HPDE6-E6E7 (cell line): ENCODE results near the gene ELP4.
"Not testable (repeated sequence)": the region's sequence is repeated elsewhere in the genome, so short reads cannot be mapped to it uniquely, and the experiment has no call there.

Source experiments
- DNase-seq: peaks from one replicate; pipeline ENCODE4 v3.0.0; 2011; ENCODE audit warnings: missing footprints; ENCODE audit errors: extremely low spot score

Gene ELP4

GRCh38 chr11:31702966-31703365 lies 193.4 kb downstream of the ELP4 start:
- no peak for DNase-seq

DNA sequence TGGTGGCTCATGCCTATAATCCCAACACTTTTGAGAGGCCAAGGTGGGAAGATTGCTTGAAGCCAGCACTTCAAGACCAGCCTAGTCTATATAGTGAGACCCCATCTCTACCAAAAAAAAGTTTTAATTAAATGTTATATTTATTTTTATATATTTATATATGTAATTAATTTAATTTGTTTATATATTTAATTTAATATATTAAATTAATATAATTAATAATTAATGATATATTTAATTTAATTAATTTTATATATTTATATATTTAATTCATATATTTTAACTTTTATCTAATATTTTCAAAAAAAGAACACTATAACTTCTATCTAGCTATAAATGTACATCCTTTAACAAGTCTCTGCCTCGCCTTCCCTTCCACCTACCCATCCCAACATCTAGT lies 196.8 kb downstream of the ELP4 start:
- no peak for DNase-seq

DNA sequence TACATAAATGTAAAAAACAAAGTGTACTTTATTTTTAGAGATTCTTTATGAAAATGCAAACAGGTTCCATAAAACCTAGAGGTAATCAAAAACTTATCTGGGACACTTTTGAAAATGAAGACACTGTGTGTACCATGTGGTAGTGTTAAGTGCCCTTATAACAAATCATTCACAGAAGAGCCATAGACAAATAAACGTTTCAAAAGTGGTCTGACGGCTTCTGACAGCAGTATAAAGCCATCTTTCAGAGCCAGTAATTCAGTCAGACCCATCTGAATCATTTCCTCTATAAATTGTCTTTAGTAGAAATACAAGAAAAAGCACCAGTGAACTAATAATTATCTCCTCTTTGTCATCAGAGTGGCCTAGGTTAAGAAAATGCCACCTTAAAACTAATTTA lies 201.6 kb downstream of the ELP4 start:
- no peak for DNase-seq

GRCh38 chr11:31712851-31713250 lies 203.3 kb downstream of the ELP4 start:
- no peak for DNase-seq

DNA sequence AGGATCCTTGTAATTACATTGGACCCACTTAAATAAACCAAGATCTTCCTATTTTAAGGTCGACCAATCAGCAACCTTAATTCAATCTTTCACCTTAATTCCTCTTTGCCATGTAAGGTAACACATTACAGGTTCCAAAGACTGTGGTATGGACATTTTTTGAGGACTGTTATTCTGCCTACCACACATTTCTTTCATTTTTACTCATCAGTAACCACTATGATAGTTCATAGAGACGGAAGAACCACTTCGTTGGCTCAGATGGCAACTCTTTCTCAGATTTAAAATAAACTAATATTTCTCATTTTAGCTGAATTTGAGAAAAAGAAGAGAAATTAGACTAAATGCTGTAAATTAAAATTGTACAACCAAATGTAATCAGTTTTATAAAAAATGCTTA lies 205.3 kb downstream of the ELP4 start:
- DNase-seq = no peak

DNA sequence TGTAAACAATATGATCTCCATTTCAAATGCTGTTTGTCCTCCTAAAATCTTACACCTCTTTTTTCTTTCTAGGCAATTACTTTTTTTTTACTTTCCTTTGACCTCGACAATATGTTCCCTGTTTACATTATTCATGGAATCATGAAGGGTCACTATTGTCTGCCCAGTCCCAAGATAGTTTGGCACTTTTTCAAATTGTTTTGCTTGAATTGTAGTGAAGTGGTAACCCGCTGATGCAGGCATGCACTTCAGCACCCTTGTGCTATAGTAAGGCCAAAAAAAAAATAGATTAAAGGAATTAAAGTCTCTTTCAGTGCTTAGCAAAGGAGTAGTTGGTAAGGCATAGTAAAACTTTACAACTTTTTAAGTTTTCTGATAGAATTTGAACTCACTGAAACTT lies 210.7 kb downstream of the ELP4 start:
- no peak for DNase-seq

DNA sequence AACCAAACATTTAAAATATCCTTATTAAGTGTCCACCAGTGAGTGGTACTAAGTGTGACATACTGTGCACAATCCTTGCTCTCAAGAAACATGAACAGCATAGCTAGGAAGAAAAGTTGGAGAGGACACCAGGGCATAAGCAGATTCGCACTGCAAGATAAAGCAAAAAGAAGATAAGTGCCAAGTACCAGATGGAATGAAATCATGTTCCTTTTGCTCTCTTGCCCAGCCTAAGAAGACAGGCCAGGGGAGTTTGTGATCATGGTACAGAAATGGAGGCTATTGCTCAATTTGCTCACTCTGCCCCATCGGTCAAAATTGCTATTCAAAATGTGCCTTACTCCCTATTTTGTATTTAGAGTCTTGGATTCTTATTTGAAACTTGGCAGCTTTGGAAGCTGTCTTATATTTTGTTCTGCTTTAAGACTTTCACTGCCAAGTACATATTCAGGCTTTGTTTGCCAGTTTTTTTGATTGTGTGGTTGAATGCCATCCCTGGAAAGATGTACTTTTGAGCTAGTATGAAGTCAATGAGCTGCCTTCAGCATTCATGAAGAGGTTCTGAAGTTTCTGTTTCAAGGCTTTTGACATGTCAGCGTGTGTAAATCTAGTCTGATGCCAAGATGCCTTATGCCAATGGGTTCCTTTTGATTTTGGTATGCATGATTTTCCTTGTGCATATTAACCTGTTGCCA lies 211.3 kb downstream of the ELP4 start:
- no peak for DNase-seq

DNA sequence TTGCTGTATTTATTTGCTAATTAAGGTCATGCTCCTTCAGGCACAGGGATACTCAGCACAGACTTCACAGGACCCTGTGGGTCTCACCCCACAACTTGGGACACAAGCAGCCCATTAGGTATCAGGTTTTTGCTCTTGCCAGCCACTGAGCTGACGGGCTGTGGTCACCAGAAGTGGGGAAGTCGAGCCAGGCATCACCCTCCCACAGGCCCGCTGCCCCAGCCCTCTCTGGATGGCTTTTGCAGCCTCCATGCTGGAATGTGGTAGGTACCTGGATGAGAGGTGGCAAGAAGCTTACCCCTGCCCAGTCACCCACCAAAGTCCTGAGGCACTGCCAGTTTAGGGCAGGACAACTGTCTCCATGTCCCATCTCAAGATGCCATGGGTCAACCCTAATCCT lies 213.2 kb downstream of the ELP4 start:
- DNase-seq = no peak

- no peak for DNase-seq
Observed at GRCh38 chr11:31725176-31725575, 215.6 kb downstream of the ELP4 start.

DNA sequence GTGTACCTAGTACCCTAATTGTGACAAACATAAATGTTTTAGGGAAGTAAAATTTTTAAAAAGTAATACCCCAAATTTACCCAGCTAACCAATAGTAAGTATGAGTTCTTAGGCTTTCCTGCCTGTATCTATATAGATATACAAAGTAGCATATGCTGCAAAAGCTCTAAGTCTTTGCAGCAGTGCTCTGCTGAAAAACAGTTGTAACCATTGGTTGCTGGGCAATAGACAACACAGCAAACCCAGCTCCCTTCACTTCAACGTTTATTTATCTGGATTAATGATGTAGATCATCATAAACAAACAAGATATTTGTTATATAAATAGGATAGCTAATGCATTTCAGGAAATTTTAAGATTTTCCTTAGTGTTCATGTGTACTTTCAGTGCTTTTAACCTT lies 218.9 kb downstream of the ELP4 start:
- no peak for DNase-seq

DNA sequence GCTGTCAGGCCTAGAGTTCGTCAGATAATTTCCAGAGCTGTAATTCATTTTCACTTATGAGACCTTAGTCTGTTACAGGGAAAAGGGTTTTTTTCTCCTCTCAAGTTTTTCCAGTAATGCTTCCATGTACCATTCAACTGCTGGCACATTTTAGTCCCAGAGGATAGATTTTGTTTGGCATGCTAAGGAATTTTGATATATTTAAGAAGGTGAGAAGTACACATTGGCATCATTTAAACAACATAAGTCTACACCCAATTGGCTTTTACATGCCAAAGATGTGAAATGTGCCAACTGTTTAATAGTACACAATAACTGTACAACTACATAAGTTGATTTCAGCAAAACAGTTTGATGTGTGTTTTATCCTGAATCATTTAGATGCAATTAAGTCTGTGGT lies 230.6 kb downstream of the ELP4 start:
- DNase-seq = no peak

GRCh38 chr11:31740731-31741368 lies 231.3 kb downstream of the ELP4 start:
- DNase-seq = not testable (repeated sequence)

- no peak for DNase-seq
Observed at GRCh38 chr11:31747581-31747980, 238.0 kb downstream of the ELP4 start.

DNA sequence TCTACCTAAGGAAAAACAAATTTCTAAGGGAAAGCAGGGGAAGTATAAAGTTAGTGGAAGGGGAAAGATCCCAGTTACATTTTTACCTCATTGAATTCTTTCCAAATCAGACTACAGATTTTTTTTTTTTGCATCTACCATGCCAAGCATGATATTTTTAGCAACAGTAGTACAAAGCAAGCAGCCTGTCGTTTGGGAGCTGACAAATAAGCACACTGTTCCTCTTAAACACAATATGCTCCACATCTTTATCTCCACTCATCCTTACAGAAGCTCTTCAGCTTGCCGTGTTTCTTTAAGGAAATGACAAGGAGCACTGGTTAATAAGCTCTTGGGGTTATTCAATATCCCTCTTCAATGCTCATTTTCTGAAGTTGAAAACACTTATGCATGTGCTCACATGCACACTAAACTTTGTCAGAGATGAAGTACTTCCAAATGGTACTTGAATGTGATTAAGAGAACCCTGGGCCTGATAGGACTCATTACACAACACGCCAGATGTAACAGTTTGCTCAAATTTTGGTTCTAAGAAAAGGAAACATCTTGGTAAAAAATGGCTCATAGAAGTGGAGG lies 247.8 kb downstream of the ELP4 start:
- DNase-seq = no peak

- DNase-seq = no peak
Observed at GRCh38 chr11:31761636-31762035, 252.1 kb downstream of the ELP4 start.

- DNase-seq = no peak
Observed at GRCh38 chr11:31763296-31763695, 253.7 kb downstream of the ELP4 start.

- no peak for DNase-seq
Observed at GRCh38 chr11:31764261-31764660, 254.7 kb downstream of the ELP4 start.

DNA sequence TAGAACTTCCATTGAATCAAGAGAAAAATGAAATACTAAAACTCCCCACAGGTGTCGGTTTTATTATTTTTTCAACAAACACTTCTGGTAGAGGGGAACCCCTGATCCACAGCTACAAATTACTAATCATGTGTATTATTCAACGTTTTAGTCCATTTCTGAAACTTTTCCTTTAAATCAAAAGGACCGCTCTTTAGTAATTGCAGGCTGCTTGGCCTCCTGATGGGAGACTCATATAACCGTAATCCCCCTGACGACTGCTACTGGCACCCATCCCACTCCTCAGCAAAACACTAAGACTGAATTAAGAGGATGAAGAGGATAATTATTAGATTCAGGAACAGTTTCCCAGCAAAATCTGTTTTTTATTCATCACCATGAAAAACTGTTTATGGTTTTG lies 255.2 kb downstream of the ELP4 start:
- no peak for DNase-seq

DNA sequence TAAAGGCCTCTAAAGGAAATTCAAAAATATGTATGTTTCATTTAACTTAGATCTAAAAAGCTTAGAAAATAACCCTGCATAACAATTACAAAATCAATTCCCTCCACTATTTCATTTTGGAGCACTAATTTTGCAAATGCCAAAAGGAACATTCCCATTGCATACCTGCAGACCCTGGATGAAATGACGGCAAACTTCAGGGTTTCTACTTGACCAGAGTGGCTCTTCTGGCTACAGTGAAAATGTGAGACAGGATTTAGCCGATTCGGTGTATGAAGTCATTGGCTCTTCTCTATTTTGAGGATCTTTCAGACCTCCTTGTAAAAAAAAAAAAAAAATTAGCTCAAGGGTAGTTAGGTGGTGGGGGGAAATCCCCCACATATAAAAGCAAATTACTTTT lies 257.5 kb downstream of the ELP4 start:
- no peak for DNase-seq

- no peak for DNase-seq
Observed at GRCh38 chr11:31767685-31768084, 258.1 kb downstream of the ELP4 start.

DNA sequence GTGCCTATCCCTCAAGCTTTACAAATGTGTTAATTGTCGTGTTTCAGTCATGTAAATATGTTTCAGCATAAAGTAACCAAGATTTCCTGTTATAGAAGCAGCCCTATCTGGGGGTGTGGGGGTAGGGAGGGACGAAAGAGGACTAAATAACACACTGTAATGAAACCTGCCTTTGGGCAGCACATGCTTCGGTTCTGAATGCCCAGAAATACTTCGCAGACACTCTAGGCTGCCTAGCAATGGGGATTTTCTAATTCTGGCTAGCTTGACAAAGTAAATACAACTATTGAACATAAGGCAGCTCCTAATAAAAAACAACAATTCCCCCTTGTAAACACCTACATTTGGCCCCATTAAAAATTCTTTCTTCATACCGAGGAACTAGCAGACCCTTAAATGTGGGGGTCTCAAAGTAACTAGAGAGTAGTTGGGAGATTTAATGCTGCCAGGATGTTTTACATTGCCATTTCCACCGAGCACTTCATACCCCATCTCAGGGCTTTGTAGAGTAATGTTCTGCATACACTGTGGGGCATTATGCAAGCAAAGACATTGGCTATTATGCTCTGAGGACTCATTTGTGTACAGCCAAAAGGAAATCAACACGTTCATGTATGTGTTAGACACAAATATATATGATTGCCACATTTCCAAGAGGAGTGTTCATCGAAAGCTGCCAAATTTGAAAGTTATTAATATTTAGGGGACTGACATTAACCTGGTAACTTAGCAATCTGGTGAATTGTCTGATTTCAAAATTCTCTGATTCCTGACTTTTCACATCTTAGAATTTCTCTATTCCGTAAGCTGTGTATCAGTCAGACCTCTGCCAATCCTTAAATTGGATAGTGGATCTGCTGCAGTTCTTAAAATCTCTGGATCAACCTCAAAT lies 259.4 kb downstream of the ELP4 start:
- no peak for DNase-seq

DNA sequence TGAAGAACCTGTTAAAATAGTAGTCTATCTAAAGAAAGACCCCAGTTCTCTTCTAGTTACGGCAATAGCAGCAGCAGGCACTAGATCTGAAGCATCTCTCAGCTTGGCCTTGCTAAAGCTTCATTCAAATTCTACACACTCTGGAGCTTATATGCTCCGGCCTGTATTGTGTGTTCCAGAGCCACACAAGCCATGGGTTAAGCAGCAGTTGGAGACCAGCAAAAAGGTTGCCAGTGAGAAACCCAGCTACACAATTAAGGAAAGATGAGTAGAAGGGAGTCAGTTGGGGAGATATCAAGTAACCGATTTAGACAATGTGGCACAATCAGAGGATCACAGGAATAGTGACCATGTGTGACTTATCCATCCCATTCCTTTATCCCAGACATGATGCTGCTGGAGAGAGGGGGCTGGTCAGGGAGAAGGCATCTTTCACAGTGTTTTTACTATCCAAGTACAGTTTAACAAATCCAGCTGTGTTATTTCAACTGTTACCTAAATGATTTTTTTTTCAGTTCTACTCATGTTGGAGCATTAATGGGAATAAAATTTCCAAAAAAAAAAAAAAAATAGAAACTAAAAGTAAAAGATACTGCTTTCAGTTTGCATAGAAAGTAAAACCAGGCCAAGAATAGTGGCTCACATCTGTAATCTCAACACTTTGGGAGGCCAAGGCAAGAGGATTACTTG lies 260.6 kb downstream of the ELP4 start:
- DNase-seq = no peak
